Stimulated activated CD4-positive, alpha-beta T cell treated with anti-CD3 and anti-CD28 coated beads, TNF-alpha, amount 100 ng/mL, for 4 hours (primary cell): ENCODE measurements around the gene TRIM26.

Source experiments
- DNase-seq, 3 experiments: peaks; one replicate each; pipeline ENCODE4 v3.0.0-alpha.2; 2020; ENCODE audit warnings: low read depth in 3 of 3

TRIM26 gene

DNA sequence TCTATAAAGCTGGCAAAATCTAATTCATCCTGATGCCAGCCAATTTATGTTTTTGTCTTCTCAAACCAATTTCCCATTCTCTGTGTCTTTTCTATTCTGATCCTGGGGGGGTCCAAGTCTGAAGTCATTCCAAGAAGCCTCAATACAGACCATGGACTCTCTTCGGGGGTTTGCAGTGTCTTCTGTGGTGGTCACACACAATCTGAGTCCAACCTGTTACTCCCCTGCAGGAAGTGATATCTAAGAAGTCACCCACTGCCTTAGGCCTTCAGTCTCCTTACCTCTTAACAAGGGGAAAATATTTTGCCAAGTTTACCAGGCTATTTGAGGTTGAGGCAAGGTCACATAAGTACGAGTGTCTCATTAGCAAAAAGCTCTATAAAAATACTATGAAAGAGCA lies 1.9 kb downstream of the TRIM26 start:
- no peak for DNase-seq

DNA sequence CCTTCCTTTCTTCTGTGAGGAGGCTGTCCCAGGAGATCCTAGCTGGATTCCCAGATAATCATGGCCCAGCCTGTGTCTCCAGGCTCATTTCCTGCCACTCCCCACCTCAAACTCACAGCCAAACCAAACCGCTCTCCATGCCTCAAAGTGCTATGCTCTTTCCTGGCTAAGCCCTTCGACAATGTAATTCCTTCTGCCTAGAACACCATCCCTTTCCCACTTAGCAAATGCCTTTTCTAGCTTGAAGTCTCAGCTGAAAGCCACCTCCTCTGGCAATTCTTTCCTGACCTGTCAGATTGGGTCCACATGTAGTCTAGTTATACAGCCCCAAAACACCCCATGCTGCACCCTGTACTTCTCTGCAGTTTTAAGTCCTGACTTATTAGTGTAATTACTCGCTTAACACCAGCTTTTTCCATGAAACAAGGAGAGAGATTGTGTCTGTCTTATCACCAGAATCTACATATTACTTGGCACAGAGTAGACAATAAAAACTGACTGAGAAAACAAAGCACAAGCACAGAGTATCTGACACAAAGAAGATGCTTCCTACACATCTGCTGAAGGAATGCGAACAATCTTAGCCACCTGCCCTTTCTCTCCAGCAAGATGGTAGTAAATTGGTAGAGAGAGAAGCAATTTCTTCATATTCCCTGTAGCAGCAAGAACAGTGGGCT lies 5.4 kb downstream of the TRIM26 start:
- DNase-seq: no peak

DNA sequence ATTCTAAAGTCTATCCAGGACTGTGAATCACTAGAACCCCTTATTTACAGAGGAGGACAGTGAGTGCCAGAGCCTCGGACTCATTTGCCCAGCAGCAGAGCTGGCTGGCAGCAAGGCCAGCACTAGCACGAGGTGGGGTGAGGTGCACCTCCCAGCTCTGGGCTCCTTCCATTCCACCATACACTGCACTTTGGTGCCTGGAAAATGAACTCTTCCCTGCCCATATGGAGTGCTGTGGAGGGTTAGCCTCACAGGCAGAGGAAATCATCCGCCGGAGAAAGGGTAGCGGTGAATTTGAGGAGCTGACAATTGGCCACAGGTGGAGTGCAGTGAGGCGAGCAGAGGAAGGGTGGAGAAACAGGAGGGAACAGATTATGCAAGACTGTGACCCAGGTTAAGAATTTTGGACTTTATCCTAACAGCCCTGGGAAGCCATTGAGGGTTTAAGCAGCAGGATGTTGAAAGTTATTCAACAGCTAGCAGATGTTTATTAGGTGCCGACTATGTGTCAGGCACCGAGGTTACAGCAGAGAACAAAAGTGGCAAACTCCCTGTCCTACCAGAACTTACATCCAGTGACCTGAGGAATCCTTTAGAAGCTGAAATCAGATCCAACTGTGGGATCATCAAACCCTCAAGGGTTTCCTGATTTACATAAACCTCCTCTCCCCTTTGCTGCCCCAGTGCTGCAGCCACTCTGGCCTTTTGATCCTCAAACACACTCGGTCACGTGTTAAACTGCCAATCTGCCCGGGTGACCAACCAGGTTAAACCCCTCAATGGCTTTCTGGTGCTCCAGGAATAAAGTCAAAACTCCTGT lies 6.2 kb downstream of the TRIM26 start:
- DNase-seq: no peak

DNA sequence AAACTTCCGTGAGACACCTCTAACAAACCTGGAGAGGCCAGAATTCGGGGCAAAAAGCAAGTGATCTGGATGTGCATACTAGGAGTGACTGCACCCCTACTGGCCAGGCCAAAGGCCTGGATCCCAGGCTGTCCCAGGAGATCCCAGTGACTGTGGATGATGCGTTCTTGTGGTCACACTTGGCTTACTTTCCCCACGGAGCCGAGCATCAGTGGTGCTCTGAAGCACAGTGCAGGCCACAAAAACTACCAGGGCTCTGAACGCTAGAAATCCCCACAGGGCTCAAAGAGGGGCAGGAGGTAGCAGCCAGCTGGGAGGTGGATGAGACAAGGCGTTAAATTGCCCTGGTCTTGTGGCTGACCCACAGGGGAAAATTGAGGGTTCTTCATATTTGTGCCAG lies 7.1 kb downstream of the TRIM26 start:
- DNase-seq: no peak

DNA sequence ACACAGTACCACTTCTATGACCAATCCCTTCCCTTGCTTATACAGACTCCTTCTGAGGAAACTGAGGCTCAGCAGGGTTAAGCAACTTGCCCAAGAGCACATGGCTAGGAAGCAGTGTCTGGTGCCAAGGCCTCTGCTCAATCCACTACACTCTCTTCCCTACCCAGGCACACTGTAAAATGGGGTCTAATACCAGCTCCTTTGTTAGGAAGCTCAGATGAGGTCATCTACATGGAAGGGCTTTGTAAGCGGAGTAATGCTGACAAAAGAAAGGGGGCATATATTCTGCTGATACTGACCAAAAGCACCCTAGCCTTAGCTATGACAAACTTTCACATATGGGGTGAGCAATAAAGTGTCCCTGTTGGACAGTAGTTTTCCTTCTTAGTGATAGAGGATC lies 9.1 kb downstream of the TRIM26 start:
- no peak for DNase-seq

DNA sequence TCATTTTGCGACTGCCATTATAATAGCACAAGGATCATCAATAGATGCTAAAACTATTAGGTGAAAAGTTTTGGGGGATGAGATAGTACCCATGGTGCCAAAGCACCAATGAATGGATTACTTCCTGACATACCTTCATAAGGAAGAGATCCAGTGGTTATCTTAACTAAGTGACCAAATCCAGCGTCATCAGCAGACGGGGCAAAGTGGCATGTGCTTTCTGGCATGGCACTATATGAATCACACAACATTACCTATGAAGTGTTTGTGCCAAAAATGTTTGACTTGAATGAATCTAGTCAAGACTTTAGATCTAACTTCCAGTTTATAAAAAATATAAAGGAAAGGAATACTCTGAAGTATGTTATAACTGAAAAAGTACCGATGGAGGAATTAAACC lies 10.8 kb downstream of the TRIM26 start:
- DNase-seq: no peak

DNA sequence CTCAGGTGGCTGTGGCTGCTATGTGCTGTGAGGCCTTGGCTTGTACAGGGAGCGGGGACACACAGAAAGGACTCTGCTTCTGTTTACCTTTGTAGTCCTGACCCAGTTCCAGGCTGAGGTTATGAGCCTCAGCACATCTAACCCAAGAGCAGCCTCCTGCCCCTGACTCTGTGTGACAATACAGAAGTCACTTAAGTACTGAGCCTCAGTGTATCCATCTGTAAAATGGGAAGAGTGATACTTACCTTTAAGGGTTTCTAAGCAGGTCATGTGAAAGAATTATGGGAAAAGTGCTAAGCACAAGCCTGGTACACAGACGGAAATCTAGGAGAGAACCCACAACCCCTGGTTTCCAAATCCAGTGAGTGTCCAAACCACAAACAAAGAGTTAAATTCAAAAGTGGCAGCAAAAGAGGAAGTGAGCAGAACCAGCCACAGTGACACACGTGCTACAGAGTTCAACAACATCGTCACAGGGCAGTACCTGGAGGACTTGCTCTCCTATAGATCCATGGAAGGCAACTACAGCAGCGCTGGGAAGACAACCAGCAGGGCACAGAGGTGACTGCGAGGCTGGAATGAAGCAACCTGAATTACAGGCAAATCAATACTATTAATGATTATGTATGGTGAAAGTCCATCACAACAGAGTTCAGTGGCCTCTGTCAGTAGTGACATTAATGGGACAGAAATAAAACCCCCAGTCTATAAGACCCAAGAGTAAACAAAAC lies 12.5 kb downstream of the TRIM26 start:
- DNase-seq: no peak

DNA sequence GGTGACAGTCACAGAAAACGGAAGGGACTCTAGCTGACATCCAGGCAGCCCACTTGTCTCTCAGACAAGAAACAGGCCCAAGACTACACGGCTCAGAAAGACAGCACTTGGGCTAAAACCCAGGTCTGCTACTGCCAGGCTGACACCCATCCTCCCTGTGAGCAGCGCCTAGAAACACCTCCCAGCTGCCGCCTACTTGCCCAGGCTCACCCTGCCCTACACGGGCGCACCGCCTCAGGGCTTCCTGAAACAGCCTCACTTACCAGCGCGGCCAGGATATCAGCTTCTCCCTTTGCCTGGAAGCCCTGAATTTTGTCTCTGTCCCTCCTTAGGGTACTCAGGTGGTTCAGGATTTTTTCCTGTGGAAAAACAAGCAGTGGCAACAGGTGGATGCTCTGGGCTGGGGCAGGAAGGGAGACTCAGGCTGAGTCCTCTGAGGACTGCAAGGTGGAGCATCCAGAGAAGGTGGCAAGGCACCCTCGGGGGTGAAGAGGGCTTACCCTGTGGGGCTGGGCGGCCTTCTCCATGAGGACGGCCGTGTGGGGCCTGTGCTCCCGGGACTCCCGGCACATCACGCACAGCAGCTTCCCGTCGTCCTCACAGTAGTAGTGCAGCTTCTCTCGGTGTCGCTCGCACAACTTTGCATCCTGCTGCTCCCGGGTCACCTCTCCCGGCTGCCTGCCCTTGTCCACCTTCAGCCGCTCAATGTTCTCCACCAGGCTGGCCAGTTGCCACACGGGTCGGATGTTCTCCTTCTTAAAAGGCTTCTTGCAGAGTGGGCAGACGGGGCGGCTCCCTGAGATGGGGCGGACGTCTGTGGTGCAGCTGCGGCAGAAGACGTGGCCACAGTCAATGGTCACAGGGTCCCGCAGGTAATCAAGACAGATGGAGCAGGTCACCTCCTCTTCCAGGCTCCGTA lies 14.8 kb downstream of the TRIM26 start:
- DNase-seq: no peak

DNA sequence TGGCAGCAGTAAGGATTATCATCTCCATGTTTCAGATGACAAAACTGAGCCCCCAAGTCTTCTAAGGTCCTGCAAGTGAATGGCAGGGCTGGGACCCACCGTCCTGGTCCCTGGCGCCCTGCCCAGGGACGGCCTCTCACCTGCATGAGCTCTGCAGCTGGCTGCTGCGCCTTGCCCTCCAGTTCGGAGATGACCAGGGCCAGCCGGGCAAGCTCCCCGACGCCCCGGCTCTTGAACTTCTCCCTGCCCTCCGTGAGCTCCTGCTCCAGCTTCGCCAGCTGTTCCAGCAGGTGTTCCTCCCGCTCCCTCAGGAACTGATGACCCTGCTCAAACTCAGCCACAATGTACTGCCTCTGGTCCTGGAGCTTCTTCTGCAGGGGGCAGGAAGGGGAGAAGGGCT lies 16.8 kb downstream of the TRIM26 start:
- no peak for DNase-seq

DNA sequence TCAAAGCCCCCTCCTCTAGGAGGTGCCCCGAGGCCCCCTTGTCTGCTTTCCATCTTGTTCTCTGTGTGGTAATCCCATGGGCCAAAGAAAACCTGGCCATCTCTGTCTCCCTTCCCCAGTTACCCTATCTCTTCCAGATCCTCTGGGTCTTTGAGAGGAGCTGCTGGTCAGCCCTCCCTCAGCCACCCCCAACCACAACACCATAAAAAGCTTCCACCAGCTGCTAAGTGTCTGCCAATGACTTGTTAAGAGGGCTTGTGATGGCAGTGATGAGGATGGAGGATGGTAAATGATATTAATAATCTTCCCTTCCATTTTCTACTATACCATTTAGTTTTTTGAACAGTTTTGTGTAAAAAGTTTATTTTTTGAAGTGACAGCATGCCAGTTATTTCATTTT lies 17.3 kb downstream of the TRIM26 start:
- DNase-seq: no peak

DNA sequence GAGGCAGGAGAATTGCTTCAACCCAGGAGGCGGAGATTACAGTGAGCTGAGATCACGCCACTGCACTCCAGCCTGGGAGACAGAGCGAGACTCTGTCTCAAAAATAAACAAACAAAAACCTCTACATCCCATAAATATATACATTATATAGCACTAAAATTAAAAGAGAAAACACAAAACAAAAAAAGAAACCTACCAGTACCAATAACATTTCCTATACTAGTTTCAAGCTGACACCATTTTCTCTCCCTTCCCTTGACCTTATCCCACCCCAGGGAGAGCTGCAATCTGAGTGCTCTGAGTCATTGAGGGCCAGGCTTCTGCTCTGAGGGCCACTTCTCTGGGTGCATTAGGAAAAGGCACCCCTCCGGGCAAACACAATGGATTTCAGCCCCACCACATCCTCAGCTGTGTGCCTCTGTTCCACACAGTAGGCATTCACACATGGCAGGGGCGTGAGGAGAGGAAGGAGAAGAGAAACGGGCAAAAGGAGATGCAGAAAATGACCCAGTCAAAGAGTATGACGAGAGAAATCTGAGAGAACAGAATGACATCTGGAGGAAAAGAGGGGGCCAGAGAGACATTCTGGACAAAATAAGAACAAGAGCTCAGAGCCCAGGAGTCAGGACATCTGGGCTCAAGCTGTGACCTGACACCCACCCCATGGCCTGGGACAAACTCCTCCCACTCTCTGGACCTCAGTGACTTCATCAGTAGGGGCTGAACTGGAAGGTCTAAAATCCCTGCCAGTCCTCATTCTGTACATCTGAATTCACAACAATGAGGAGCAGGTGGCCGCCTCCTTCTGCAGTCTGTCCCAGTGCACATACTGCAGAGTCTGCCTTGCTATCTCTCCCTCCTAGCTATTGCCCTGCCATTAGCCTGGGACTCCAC lies 18.2 kb downstream of the TRIM26 start:
- no peak for DNase-seq

DNA sequence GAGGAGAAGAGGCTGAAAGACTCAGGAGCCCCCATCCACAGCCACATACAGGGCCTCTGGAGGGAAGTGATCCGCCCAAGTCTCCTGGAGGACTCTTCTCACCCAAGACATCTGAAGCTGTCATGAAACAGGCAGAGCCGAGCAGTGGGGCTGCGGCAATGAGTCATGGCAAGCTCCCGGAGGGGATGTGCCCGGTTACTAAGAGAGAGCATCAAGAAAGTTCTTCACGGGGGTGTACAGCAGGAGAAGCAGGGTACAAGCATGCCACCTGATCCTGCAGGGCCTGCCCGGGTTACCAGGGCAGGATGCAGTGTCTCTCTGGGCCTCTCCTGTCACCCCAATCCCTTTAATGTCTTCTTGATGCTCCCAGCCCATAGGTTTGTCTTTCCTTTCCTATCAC lies 21.1 kb downstream of the TRIM26 start:
- DNase-seq: no peak

DNA sequence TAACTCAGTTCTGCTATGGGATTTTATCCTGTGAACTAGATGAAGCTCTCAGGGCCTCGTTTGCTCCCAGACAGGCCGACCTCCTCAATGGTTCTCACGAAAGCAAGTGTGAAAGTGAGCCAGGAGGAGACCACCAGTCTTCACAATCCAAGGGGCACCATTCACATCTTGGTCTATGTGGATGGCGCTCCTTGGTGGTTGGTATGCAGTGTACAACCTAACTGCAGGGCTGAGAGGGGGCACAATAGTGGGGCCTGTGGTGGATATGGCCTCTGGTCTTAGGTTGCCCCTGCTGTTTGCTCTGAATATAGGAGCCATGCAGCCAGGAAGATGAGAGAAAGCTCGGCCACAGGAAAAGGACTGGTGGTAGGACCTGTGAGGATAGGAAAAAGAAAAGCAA lies 24.7 kb downstream of the TRIM26 start:
- DNase-seq: no peak

DNA sequence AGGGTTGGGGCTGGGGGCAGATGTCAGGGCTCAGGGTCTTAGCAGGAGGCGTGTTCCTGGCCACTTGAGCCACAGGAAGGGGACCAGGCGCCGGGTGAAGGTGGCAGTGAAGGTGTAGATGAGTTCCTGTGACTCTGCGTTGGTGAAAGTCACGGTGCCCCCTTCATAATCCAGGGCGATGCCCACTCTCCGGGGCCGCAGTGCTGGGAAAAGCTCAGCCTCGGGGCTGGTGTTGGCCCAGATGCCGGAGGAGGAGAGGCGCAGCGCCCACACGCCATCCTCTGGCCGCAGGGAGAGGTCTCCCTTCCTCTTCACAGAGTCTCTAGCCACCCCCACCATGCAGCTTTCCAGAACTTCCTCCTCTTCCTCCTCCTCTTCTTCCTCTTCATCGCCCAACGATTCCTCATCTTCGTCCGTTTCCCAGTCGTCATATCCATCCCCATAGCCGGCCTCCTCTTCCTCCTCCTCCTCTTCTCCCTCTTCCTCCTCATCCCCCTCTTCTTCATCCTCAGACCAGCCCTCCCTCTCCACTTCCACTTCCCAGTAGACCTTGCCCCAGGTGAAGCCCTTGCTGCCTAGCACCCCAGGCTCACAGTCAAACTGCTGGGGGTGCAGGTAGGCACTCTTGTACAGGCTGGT lies 27.2 kb downstream of the TRIM26 start:
- no peak for DNase-seq

DNA sequence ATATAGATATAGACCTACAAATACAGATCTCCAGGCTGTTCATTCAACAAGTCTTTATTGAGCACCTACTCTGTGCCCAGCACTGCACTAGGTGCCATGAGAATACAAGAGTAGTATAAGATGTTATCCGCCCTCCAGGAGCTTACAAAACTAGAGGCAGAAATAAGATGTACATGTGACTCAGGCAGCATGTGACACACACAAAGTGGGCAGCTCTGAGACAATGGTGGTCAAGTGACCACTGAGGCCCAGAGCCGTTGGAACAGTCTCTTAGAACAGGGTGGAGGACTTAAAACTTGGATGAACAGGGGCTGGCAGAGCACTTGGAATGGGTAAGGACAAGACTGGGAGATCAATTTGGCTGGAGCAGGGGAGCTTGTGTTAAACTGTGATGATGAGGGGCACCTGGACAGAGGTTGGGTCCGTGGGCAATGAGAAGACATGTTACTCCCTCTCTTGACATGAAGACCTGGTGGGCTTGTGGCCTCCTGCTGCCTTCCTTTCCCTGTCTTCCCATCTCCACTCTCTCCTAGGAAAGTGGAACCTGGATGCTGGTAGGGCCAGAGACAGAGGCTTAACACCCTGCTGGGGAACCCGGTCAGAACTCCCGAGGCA lies 28.7 kb downstream of the TRIM26 start:
- DNase-seq: no peak

DNA sequence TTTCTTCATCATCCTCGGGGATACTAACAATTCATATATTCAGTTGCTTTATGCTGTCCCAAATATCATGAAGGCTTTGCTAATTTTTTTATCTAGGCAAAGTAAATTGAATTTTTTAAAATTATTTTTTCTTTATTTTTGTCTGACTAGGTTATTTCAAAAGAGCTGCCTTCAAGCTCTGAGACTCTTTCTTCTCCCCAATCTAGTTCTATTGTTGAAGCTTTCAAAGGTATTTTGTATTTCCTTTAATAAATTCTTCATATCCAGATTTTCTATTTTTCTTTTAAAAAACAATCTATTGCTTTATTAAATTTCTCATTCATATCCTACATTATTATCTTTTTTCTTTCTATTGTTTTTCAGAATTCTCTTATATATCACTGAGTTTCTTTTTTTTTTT lies 33.1 kb downstream of the TRIM26 start:
- no peak for DNase-seq

DNA sequence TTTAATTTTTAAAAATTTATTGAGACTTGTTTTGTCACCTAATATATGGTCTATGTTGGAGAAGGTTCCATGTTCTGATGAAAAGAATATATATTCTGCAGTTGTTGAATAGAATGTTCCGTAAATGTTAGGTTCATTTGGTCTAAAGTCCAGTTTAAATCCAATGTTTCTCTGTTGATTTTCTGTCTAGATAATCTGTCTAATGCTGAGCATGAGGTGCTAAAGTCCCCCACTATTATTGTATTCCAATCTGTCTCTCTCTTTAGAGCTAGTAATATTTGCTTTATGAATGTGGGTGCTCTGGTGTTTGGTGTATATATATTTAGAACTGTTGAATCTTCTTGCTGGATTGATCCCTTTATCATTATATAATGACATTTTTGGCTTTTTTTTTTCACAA lies 34.4 kb downstream of the TRIM26 start:
- DNase-seq: no peak

DNA sequence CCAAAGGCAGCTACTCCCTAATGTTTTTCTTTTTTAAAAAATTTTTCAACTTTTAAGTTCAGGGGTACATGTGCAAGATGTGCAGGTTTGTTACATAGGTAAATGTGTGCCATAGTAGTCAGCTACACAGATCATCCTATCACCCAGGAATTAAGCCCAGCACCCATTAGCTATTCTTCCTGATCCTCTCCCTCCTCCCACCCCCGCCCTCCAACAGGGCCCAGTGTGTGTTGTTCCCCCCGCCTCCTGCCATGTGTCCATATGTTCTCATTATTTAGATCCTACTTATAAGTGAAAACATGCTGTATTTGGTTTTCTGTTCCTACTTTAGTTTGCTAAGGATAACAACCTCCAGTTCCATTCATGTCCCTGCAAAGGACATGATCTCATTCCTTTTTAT lies 37.4 kb downstream of the TRIM26 start:
- no peak for DNase-seq

DNA sequence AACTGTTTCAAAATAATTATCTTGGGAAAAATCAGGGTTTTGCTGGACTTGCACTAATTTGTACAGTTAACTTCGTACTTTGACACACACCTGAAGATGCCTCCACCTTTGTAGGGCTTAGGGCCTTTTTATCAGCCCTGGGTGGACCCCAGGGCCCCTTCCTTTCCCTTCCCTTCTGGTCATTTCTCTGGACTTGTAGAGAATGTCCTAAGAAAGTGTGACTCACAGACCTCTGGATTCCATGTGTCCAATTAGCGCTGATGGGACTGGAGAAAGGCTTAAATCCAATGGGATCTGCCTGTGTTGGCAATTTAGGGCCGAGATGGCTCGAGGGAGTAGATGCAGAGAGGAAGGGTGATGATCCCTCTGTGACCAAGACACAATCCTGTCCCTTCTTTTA lies 40.5 kb downstream of the TRIM26 start:
- no peak for DNase-seq
